ENCODE measurements around the gene ZNF618. TPM values are rescaled to one million over a fixed set of nuclear protein-coding genes. Genes with fewer than 3 reads are reported as not detected.

ZNF618 gene
- total RNA-seq, 1 donor from 2014 or later: 12.1 TPM

GRCh38 chr9:113962396-113962795 lies 86.3 kb downstream of the ZNF618 start:
- TF ChIP-seq CTCF (IDR thresholded peaks at IDR 0.05; ENCODE audit: insufficient read depth, low read length, poor library complexity, severe bottlenecking): no peak
- DNase-seq (ENCODE audit: low read depth): no peak
- H3K4me3 ChIP-seq (ENCODE audit: low read depth, low read length): no peak overlapping the region
- no peaks in the 10 kb centered on the region for H3K27me3 ChIP-seq (ENCODE audit: control insufficient read depth, insufficient read depth, low read length)
- peaks cover 1% of the 10 kb centered on the region for H3K36me3 ChIP-seq (ENCODE audit: control insufficient read depth, insufficient read depth, low read length)

- TF ChIP-seq CTCF (IDR thresholded peaks at IDR 0.05; ENCODE audit: insufficient read depth, low read length, poor library complexity, severe bottlenecking): peak; percentile 69
- no peak overlapping the region for H3K4me3 ChIP-seq (ENCODE audit: low read depth, low read length)
- H3K27me3 ChIP-seq (ENCODE audit: control insufficient read depth, insufficient read depth, low read length): no peaks in the 10 kb centered on the region
- DNase-seq (ENCODE audit: low read depth): no peak
- peaks cover 1% of the 10 kb centered on the region for H3K36me3 ChIP-seq (ENCODE audit: control insufficient read depth, insufficient read depth, low read length)
These were observed 87.0 kb downstream of the ZNF618 start for GRCh38 chr9:113963017-113963620.

GRCh38 chr9:113963696-113964494 lies 87.8 kb downstream of the ZNF618 start:
- Histone ChIP-seq H3K27me3 (ENCODE audit: control insufficient read depth, insufficient read depth, low read length) (no peaks in the 10 kb centered on the region), H3K4me3 (ENCODE audit: low read depth, low read length) (no peak overlapping the region), H3K36me3 (ENCODE audit: control insufficient read depth, insufficient read depth, low read length) (peaks cover 1% of the 10 kb centered on the region)
- TF ChIP-seq CTCF (IDR thresholded peaks at IDR 0.05; ENCODE audit: insufficient read depth, low read length, poor library complexity, severe bottlenecking): no peak
- no peak for DNase-seq (ENCODE audit: low read depth)

- no peak for TF ChIP-seq CTCF (IDR thresholded peaks at IDR 0.05; ENCODE audit: insufficient read depth, low read length, poor library complexity, severe bottlenecking)
- Histone ChIP-seq H3K36me3 (ENCODE audit: control insufficient read depth, insufficient read depth, low read length) (peaks cover 5% of the 10 kb centered on the region), H3K4me3 (ENCODE audit: low read depth, low read length) (no peak overlapping the region), H3K27me3 (ENCODE audit: control insufficient read depth, insufficient read depth, low read length) (no peaks in the 10 kb centered on the region)
- no peak for DNase-seq (ENCODE audit: low read depth)
These were observed 88.5 kb downstream of the ZNF618 start for GRCh38 chr9:113964495-113965170.

- no peak for TF ChIP-seq CTCF (IDR thresholded peaks at IDR 0.05; ENCODE audit: insufficient read depth, low read length, poor library complexity, severe bottlenecking)
- peaks cover 5% of the 10 kb centered on the region for H3K36me3 ChIP-seq (ENCODE audit: control insufficient read depth, insufficient read depth, low read length)
- H3K4me3 ChIP-seq (ENCODE audit: low read depth, low read length): no peak overlapping the region
- H3K27me3 ChIP-seq (ENCODE audit: control insufficient read depth, insufficient read depth, low read length): no peaks in the 10 kb centered on the region
- DNase-seq (ENCODE audit: low read depth): no peak
These were observed 90.3 kb downstream of the ZNF618 start for GRCh38 chr9:113966394-113966793.

Data from kidney epithelial cell (primary cell).